Measurements from ENCODE around the gene MACROD2.
A peak's percentile ranks its signal among the peaks of the same experiment; 100 is the strongest.

MACROD2 gene

GRCh38 chr20:15862178-15862577 is 1866.9 kb downstream of the MACROD2 start:
- TF ChIP-seq CTCF (IDR thresholded peaks at IDR 0.05; ENCODE audit: low read depth, low read length, missing control alignments), result no peak
- DNase-seq (ENCODE audit: extremely low read depth, low read depth), result no peak
- H3K4me3 ChIP-seq (replicated peaks; ENCODE audit: low read depth, low read length), result no peak overlapping the region

GRCh38 chr20:15863735-15864134 is 1868.4 kb downstream of the MACROD2 start:
- DNase-seq (ENCODE audit: extremely low read depth, low read depth), result no peak
- TF ChIP-seq CTCF (IDR thresholded peaks at IDR 0.05; ENCODE audit: low read depth, low read length, missing control alignments), result no peak
- no peak overlapping the region for H3K4me3 ChIP-seq (replicated peaks; ENCODE audit: low read depth, low read length)

GRCh38 chr20:15865553-15865952 is 1870.2 kb downstream of the MACROD2 start:
- no peak for DNase-seq (ENCODE audit: extremely low read depth, low read depth)
- H3K4me3 ChIP-seq (replicated peaks; ENCODE audit: low read depth, low read length), result no peak overlapping the region
- no peak for TF ChIP-seq CTCF (IDR thresholded peaks at IDR 0.05; ENCODE audit: low read depth, low read length, missing control alignments)

- TF ChIP-seq CTCF (IDR thresholded peaks at IDR 0.05; ENCODE audit: low read depth, low read length, missing control alignments), result no peak
- DNase-seq (ENCODE audit: extremely low read depth, low read depth), result no peak
Measured at GRCh38 chr20:15866916-15867730, 1871.8 kb downstream of the MACROD2 start.

GRCh38 chr20:15867899-15868298 is 1872.6 kb downstream of the MACROD2 start:
- TF ChIP-seq CTCF (IDR thresholded peaks at IDR 0.05; ENCODE audit: low read depth, low read length, missing control alignments), result peak; percentile 24
- DNase-seq (ENCODE audit: extremely low read depth, low read depth), result no peak
- H3K4me3 ChIP-seq (replicated peaks; ENCODE audit: low read depth, low read length), result no peak overlapping the region

More at GRCh38 chr20:15866916-15867730, 1871.8 kb downstream of the MACROD2 start:
- H3K4me3 ChIP-seq (replicated peaks; ENCODE audit: low read depth, low read length), result no peak overlapping the region

GRCh38 chr20:15875446-15875845 is 1880.1 kb downstream of the MACROD2 start:
- DNase-seq (ENCODE audit: extremely low read depth, low read depth), result no peak

More at GRCh38 chr20:15875446-15875845, 1880.1 kb downstream of the MACROD2 start:
- TF ChIP-seq CTCF (IDR thresholded peaks at IDR 0.05; ENCODE audit: low read depth, low read length, missing control alignments), result no peak
- no peak overlapping the region for H3K4me3 ChIP-seq (replicated peaks; ENCODE audit: low read depth, low read length)

All from HFF-Myc (cell line).